ENCODE data around the gene CBL. TPM values are rescaled to one million over a fixed set of nuclear protein-coding genes. Genes with fewer than 3 reads are reported as not detected.
"Not testable (repeated sequence)": the region's sequence is repeated elsewhere in the genome, so short reads cannot be mapped to it uniquely, and the experiment has no call there.

CBL gene
- total RNA-seq, 2 experiments from 2014 or later = 19.2 to 59.1 TPM

GRCh38 chr11:119189393-119189792 lies 16.7 kb upstream of the CBL start:
- POLR2A ChIA-PET = interaction anchor here (0.9 kb wide), 1 partner anchor 71 kb away, joined by 3 read pairs; no protein-coding TSS in a partner anchor
- CTCF ChIA-PET (ENCODE audit: unreplicated experiment) = interaction anchor here (0.5 kb wide), 1 partner anchor 61 kb away, joined by 3 read pairs; no protein-coding TSS in a partner anchor
- DNase-seq (ENCODE audit: low spot score) = no peak
- H3K36me3 ChIP-seq (ENCODE audit: insufficient read depth, low read length) = no peaks in the 10 kb centered on the region
- no peak overlapping the region for H3K4me3 ChIP-seq (ENCODE audit: low read depth, low read length, poor library complexity, severe bottlenecking)
- H4K20me1 ChIP-seq (ENCODE audit: insufficient read depth, low read length) = no peaks in the 10 kb centered on the region
- intact Hi-C loops (cut with micrococcal nuclease; ENCODE audit: unreplicated experiment) = no loop called here
- H3K9me2 ChIP-seq (ENCODE audit: insufficient read depth, low read length) = no peaks in the 10 kb centered on the region
- H3K27ac ChIP-seq (ENCODE audit: low read depth, low read length, poor library complexity, severe bottlenecking) = no peak overlapping the region
- no peaks in the 10 kb centered on the region for H3K79me2 ChIP-seq (ENCODE audit: insufficient read depth, low read depth, low read length)
- no TSS peak for BruUV-seq (replicated peaks)
- no peaks in the 10 kb centered on the region for H3K9me3 ChIP-seq (ENCODE audit: low read length)
- TF ChIP-seq EZH2phosphoT487 (IDR thresholded peaks at IDR 0.05; ENCODE audit: borderline replicate concordance, low read depth, low read length) (no peak), CTCF (conservative IDR thresholded peaks at IDR 0.05; ENCODE audit: low read length) (no peak)
- H3K4me1 ChIP-seq (ENCODE audit: insufficient read depth, low read length, poor library complexity, severe bottlenecking) = no peaks in the 10 kb centered on the region
- no peak overlapping the region for H3K4me2 ChIP-seq (ENCODE audit: low read length)
- no peak overlapping the region for H2AFZ ChIP-seq (ENCODE audit: low read length)

GRCh38 chr11:119190531-119190930 lies 15.6 kb upstream of the CBL start:
- Histone ChIP-seq H3K9me2 (ENCODE audit: insufficient read depth, low read length) (no peaks in the 10 kb centered on the region), H3K79me2 (ENCODE audit: insufficient read depth, low read depth, low read length) (no peaks in the 10 kb centered on the region), H3K36me3 (ENCODE audit: insufficient read depth, low read length) (no peaks in the 10 kb centered on the region), H3K4me3 (ENCODE audit: low read depth, low read length, poor library complexity, severe bottlenecking) (no peak overlapping the region), H4K20me1 (ENCODE audit: insufficient read depth, low read length) (no peaks in the 10 kb centered on the region), H3K4me2 (ENCODE audit: low read length) (no peak overlapping the region), H3K9me3 (ENCODE audit: low read length) (no peaks in the 10 kb centered on the region), H3K4me1 (ENCODE audit: insufficient read depth, low read length, poor library complexity, severe bottlenecking) (no peaks in the 10 kb centered on the region), H3K27ac (ENCODE audit: low read depth, low read length, poor library complexity, severe bottlenecking) (no peak overlapping the region), H2AFZ (ENCODE audit: low read length) (no peak overlapping the region)
- BruUV-seq (replicated peaks) = no TSS peak
- DNase-seq (ENCODE audit: low spot score) = no peak
- intact Hi-C loops (cut with micrococcal nuclease; ENCODE audit: unreplicated experiment) = no loop called here
- ChIA-PET CTCF (ENCODE audit: unreplicated experiment) (no interaction called here), POLR2A (interaction anchor here (0.6 to 1.2 kb wide), 3 partner anchors 91 to 595 kb away, joined by 3 read pairs; no protein-coding TSS in a partner anchor)
- TF ChIP-seq EZH2phosphoT487 (IDR thresholded peaks at IDR 0.05; ENCODE audit: borderline replicate concordance, low read depth, low read length) (no peak), CTCF (conservative IDR thresholded peaks at IDR 0.05; ENCODE audit: low read length) (no peak)

GRCh38 chr11:119191265-119191664 lies 14.9 kb upstream of the CBL start:
- H3K4me1 ChIP-seq (ENCODE audit: insufficient read depth, low read length, poor library complexity, severe bottlenecking); H3K27ac ChIP-seq (ENCODE audit: low read depth, low read length, poor library complexity, severe bottlenecking); H3K36me3 ChIP-seq (ENCODE audit: insufficient read depth, low read length); H3K4me2 ChIP-seq (ENCODE audit: low read length); H3K4me3 ChIP-seq (ENCODE audit: low read depth, low read length, poor library complexity, severe bottlenecking); intact Hi-C loops (cut with micrococcal nuclease; ENCODE audit: unreplicated experiment); H3K79me2 ChIP-seq (ENCODE audit: insufficient read depth, low read depth, low read length); H3K9me3 ChIP-seq (ENCODE audit: low read length); BruUV-seq (replicated peaks); DNase-seq (ENCODE audit: low spot score); H4K20me1 ChIP-seq (ENCODE audit: insufficient read depth, low read length); CTCF ChIA-PET (ENCODE audit: unreplicated experiment); H2AFZ ChIP-seq (ENCODE audit: low read length); H3K9me2 ChIP-seq (ENCODE audit: insufficient read depth, low read length): not testable (repeated sequence)
- POLR2A ChIA-PET = interaction anchor here (0.6 to 1.2 kb wide), 4 partner anchors 91 to 596 kb away, joined by 3 read pairs; no protein-coding TSS in a partner anchor
